GM12875 (cell line): ENCODE data around the gene ARPP21.

Experiments used
- H3K4me3 ChIP-seq: one replicate; pipeline ENCODE4 v1.5.1; 2011; ENCODE audit warnings: low read depth, low read length, control low read depth
- CTCF ChIP-seq: IDR thresholded peaks from 2 replicates; pipeline ENCODE4 v1.5.1; 2011; ENCODE audit warnings: low read depth, mild to moderate bottlenecking, control low read depth, inconsistent platforms, low read length, moderate library complexity, borderline replicate concordance; ENCODE audit not compliant: insufficient read depth

The ARPP21 gene

DNA sequence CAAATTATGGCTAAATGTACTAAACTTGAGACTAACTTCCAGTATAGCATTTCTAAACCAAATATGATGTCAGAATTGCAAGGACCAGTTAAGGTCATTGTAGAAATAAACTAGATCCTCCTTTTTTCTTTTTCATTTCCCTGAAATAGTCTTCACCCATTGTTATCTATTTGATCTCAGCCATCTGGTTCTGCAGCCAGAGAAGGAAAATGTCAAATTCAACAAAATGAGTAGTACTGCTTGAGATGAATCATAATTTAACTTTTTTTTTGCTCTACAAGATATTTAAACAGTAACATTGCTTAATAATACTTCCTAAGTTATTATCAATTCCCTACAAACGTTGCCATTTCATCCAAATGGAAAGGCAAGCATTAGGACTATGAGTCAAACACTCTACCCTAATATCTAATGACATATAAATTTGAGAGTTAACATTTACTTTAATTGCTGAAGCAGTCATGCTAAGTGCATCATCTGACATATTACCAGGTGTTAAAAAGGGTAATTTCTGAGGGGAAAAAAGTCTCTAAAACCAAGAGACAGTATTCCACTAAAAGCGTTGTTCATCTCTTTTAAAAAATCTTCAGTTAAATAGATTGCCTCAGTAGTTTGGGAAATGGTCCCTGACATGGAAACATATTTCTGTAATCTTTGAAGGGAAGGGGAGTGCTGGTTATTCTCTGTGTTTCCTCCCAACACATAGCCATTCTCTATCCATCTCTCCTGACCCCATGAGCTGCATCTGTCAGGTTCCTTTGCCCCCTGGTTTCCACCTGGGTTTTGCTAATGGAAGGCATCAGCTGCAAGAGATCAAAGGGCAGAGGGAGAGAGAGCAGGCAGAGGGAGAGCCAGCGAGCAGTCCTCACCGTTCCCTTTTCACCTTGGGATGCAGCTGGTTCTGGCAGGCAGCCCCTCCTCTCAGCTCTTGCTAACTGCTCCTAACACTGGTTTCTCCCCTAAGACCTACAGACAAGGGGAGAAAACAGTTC, 138.5 kb downstream of the ARPP21 start:
- H3K4me3 ChIP-seq: no peak overlapping the region
- no peak for TF ChIP-seq CTCF

- no peak overlapping the region for H3K4me3 ChIP-seq
- TF ChIP-seq CTCF: no peak
Measured at GRCh38 chr3:35779611-35780010, 140.3 kb downstream of the ARPP21 start.

GRCh38 chr3:35780800-35781199, 141.5 kb downstream of the ARPP21 start:
- H3K4me3 ChIP-seq: no peak overlapping the region
- no peak for TF ChIP-seq CTCF

DNA sequence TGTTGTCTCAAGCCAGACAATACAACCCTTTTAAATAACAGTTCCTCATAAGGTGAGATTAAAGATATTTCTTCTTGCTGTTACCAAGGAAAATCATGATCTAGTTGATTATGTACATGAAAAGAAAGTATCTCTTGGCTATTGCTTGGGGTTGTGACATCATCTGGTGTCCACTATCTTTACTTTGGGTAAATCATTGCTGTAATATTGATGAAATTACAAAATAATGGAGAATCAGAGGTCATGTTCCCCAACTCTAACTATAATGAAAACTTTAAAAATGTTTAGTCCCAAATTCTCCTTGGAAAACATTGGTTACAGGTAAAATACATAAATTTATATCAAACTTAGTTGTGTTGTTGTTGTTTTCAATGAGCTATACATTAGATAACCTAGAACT, 142.2 kb downstream of the ARPP21 start:
- H3K4me3 ChIP-seq: no peak overlapping the region
- TF ChIP-seq CTCF: no peak

DNA sequence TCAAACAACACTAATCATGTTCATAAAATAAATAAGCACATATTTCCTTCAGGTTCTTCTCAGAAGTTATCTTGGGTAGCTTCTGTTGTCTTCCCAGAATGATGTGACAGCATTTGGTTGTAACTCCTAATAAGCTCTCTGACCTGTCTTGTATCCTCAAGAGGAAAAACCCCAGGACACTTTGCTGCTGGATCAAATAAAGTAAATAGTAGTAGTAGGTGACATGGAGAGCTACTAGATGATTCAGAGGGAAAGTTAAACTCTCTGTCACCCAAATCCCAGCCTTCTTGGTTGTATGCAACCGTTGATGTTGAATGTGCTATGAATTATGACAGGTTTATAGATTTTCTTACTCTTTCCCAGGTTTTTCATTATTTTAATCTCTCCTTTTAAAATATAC, 143.0 kb downstream of the ARPP21 start:
- TF ChIP-seq CTCF: no peak

GRCh38 chr3:35784169-35784568, 144.8 kb downstream of the ARPP21 start:
- TF ChIP-seq CTCF: no peak
- H3K4me3 ChIP-seq: no peak overlapping the region

More for the DNA sequence above, 143.0 kb downstream of the ARPP21 start:
- H3K4me3 ChIP-seq: no peak overlapping the region
